GM21619 (cell line): ENCODE data around the gene NBAS.
"Not testable (repeated sequence)": the region's sequence is repeated elsewhere in the genome, so short reads cannot be mapped to it uniquely, and the experiment has no call there.

Source experiments
- ATAC-seq: cut with Tn5 transposase; IDR thresholded peaks from one replicate; pipeline ENCODE4 v1.9.1; 2021; ENCODE audit not compliant: unreplicated experiment

NBAS gene

DNA sequence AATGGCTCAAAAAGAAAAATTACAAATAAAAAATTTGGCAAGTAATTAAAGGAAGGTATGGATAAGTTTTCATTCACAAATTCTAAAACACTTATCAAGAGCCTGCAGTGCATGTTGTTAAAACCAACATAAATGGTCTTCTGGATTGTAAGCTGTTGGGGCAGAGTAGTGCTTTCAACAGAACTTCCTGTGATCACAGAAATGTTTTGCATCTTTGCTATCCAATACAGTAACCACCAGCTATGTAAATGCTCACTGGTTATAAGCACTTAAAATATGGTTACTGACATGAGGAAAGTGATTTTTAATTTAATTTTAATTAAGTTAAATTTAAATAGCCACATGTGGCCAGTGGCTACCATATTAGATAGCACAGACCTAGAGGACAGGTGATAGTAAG lies 133.1 kb downstream of the NBAS start:
- no peak for ATAC-seq

DNA sequence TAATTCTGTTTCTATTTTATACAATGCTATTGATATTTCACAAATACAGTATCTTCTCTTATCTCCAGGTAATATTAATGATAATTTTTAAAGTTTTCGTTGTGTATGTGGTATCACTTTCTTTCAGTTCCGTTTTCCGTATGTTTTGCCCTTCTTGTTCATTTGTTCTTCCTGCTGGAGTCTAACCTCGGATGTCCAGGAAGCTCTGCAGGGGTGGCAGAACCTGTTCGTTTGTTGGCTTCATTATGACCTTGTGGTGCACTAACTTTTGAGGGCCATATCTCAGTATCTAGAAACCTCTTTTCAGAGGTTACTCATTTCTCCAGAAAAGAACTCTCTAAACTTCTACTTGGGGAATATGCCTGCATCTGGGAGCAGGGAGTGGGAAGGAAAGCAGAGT lies 134.5 kb downstream of the NBAS start:
- ATAC-seq = no peak

GRCh38 chr2:15425712-15426111 lies 135.4 kb downstream of the NBAS start:
- ATAC-seq = no peak

- no peak for ATAC-seq
Measured at GRCh38 chr2:15421753-15422152, 139.4 kb downstream of the NBAS start.

- no peak for ATAC-seq
Measured at GRCh38 chr2:15415748-15416147, 145.4 kb downstream of the NBAS start.

DNA sequence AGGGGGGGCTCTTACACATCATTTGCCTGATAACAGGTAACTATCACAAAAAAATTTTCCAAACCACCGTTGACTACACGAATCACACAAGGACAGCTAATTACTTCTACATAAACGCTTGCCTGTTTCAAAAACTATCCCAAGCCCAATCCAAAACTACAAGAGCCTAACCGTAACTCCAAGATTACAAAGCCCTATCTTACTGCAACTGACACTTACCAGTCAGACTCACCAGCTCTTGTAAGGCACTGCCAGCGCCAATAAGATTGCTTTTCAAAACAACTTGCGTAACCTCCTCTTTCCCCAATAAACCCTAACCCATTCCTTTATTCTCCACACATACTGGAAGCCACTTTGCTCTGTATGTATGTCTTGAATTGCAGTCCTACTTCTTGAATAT lies 148.4 kb downstream of the NBAS start:
- ATAC-seq = no peak

- ATAC-seq = no peak
Measured at GRCh38 chr2:15412309-15412708, 148.8 kb downstream of the NBAS start.

DNA sequence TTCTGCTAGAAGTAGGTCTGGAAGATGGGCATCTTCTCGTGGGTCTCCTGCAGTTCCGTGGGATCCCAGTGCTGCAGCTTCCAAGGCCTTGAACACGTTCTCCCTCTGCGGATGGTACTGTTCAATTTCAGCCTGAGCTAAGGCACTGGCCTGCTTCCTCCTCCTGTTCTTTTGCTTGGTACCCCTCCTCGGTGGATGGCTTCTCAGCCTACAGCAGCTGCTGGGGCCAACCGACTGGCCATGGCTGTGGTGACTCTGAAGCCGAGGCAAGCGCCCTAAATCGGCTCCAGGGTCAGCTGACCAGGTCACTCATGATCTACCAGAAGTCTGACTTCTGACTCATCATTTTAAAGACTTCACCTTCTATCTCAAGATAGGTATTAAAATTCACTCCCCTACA lies 150.2 kb downstream of the NBAS start:
- ATAC-seq = no peak

- ATAC-seq = no peak
Measured at GRCh38 chr2:15408759-15409158, 152.4 kb downstream of the NBAS start.

DNA sequence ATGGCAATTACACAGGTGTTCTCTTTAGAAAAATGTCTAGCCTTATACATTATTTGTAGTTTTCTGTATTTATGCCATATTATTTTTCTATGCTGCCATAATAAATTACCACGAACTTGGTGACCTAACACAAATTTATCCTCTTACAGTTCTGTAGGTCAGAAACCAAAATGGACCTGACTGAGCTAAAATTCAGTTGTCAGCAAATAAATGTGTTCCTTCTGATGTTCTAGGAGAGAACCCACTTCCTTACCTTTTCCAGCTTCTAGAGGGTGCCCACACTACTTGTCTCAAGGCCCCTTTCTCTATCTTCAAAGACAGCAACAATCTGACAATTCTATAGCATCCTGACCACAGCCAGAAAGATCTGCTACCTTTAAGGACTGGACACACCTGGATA lies 153.5 kb downstream of the NBAS start:
- ATAC-seq = no peak

- not testable (repeated sequence) for ATAC-seq
Measured at GRCh38 chr2:15404511-15404910, 156.6 kb downstream of the NBAS start.

- no peak for ATAC-seq
Measured at GRCh38 chr2:15400240-15400826, 160.8 kb downstream of the NBAS start.

- no peak for ATAC-seq
Measured at GRCh38 chr2:15399241-15399640, 161.9 kb downstream of the NBAS start.

DNA sequence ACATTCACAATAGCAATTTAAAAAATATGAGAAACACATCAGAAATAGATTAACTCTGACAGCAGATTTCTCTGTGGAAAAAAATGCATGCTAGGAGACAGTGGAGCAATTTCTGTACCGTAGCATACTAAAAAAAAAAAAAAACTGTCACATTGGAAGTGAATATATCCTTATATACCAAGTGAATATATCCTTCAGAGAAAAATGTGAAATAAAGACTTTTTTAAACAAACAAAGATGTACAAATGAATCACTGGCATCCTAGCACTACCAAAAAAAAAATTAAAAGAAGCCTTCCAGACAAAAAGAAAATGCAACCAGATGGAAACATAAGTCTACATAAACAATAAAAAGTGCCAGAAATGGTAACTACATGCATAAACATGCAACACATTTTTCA lies 169.4 kb downstream of the NBAS start:
- ATAC-seq = no peak

- ATAC-seq = no peak
Measured at GRCh38 chr2:15389895-15390294, 171.2 kb downstream of the NBAS start.

DNA sequence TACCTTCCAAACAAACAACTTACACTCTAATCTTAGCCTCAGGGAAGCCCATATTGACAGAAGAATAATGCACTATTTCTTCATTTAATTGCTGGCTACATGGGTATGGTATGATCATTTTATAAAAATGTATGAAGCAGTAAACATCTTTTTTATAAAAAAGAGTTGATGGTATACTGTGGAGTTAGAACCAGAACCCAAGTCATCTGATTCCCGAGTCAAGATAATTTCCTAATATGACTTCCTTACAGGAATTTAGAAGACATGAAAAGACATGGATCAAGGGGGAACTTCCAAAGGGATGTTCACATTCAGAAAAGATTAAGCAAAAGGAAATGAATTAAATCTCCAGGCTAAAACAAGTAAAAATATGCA lies 171.8 kb downstream of the NBAS start:
- ATAC-seq = no peak

- ATAC-seq = no peak
Measured at GRCh38 chr2:15388406-15389325, 172.5 kb downstream of the NBAS start.

GRCh38 chr2:15385184-15385583 lies 175.9 kb downstream of the NBAS start:
- no peak for ATAC-seq

- no peak for ATAC-seq
Measured at GRCh38 chr2:15383695-15384350, 177.3 kb downstream of the NBAS start.

GRCh38 chr2:15378148-15378908 lies 182.8 kb downstream of the NBAS start:
- peak; percentile 70 for ATAC-seq

DNA sequence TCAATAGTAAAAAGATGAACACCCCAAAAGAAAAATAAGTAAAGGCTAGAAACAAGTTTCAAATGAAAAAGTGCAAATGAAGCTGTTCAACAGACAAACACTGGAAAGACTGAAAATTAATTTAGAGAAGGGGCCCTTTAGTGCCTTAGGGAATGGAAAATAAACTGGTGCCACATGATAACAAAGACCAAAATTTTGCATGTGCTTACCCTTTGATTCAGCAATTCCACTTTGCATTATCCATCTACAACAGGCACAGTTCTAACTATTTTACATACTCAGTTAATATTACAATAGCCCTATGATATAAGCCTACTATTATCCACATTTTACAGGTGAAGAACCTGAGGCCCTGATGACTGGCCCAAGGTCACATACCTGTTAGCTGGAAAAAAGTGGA lies 183.9 kb downstream of the NBAS start:
- no peak for ATAC-seq
